Endothelial cell of umbilical vein (primary cell): Measurements from ENCODE around the gene UPF2. TPM values are rescaled to one million over a fixed set of nuclear protein-coding genes. Genes with fewer than 3 reads are reported as not detected.

Source experiments
- BruUV-seq: library from RNA; stranded (reverse); fragments of 400-500 nt; replicated peaks from 2 replicates; lab custom pipeline; 2021; lab: Mats Ljungman, UMichigan
- CTCF ChIA-PET: fragments of 300-600, 350-600 bp; sonication (Branson Sonifier 250); formaldehyde crosslinking; loops from one replicate; lab custom pipeline; 2021; ENCODE audit warnings: antibody characterized with exemption, inconsistent platforms; lab: Charles Lee
- POLR2A ChIA-PET: fragments of 300-600, 350-600 bp; sonication (Branson Sonifier 250); formaldehyde crosslinking; loops from one replicate; lab custom pipeline; 2021; ENCODE audit warnings: antibody characterized with exemption, inconsistent platforms; lab: Charles Lee
- DNase-seq: peaks from one replicate; pipeline ENCODE4 v3.0.0-alpha.2; 2011; ENCODE audit warnings: low read depth, low spot score
- FAIRE-seq: peaks from 2 replicates; lab custom pipeline; 2011; peaks lifted over from hg19 to GRCh38; lab: Jason Lieb, UNC
- H2AFZ ChIP-seq: 2 replicates; pipeline ENCODE4 v1.6.0; 2012; ENCODE audit warnings: low read depth, low read length, control low read depth, inconsistent platforms
- H3K27ac ChIP-seq: 2 replicates; pipeline ENCODE4 v1.5.1; 2011; ENCODE audit warnings: low read depth, mild to moderate bottlenecking, control low read depth, low read length, moderate library complexity; ENCODE audit not compliant: insufficient read depth
- H3K27me3 ChIP-seq, 2 experiments: 2 replicates each; pipeline versions ENCODE4 v1.6.0 to v1.6.1; 2011; ENCODE audit warnings: low read length in 2 of 2, mixed read lengths in 1 of 2; ENCODE audit not compliant: control insufficient read depth in 2 of 2, insufficient read depth in 2 of 2
- H3K36me3 ChIP-seq, 2 experiments: 2 replicates in 1 of 2; 3 replicates in 1 of 2; pipeline ENCODE4 v1.5.1; 2011; ENCODE audit warnings: low read length in 2 of 2, mild to moderate bottlenecking in 1 of 2, moderate library complexity in 1 of 2; ENCODE audit not compliant: control insufficient read depth in 2 of 2, insufficient read depth in 2 of 2; ENCODE audit errors: extremely low read depth in 1 of 2
- H3K4me1 ChIP-seq: 3 replicates; pipeline ENCODE4 v1.5.1; 2011; ENCODE audit warnings: mild to moderate bottlenecking, low read length; ENCODE audit not compliant: control insufficient read depth, insufficient read depth; ENCODE audit errors: extremely low read depth
- H3K4me2 ChIP-seq: 2 replicates; pipeline ENCODE4 v1.6.1; 2011; ENCODE audit warnings: low read length, control low read depth, mixed read lengths; ENCODE audit not compliant: insufficient read depth
- H3K4me3 ChIP-seq, 3 experiments: fragments of 200-600 bp in 1 of 3; sonication (generic), shearing (Covaris generic) in 1 of 3; replicated peaks in 1 of 3; 2 replicates each; pipeline ENCODE4 v1.5.1; 2011 to 2016; ENCODE audit warnings: control low read depth in 3 of 3, low read length in 3 of 3, mild to moderate bottlenecking in 2 of 3, inconsistent platforms in 1 of 3, low read depth in 1 of 3, moderate library complexity in 1 of 3; ENCODE audit not compliant: insufficient read depth in 1 of 3
- H3K79me2 ChIP-seq: 2 replicates; pipeline ENCODE4 v1.6.0; 2012; ENCODE audit warnings: low read length, inconsistent platforms; ENCODE audit not compliant: control insufficient read depth, insufficient read depth
- H3K9ac ChIP-seq: replicated peaks from 2 replicates; pipeline ENCODE3; 2011; ENCODE audit warnings: low read length, control low read depth; ENCODE audit not compliant: insufficient read depth; ENCODE audit errors: extremely low read depth
- H3K9me1 ChIP-seq: replicated peaks from 3 replicates; pipeline ENCODE4 v1.6.0; 2011; ENCODE audit warnings: mild to moderate bottlenecking, low read length; ENCODE audit not compliant: control insufficient read depth, insufficient read depth; ENCODE audit errors: extremely low read depth
- H3K9me3 ChIP-seq: replicated peaks from 2 replicates; pipeline ENCODE4 v1.5.1; 2012; ENCODE audit warnings: low read length, inconsistent platforms; ENCODE audit not compliant: control insufficient read depth, insufficient read depth
- H4K20me1 ChIP-seq: replicated peaks from 2 replicates; pipeline ENCODE3; 2011; ENCODE audit warnings: mild to moderate bottlenecking, low read length; ENCODE audit not compliant: control insufficient read depth, insufficient read depth; ENCODE audit errors: extremely low read depth
- EZH2 ChIP-seq: IDR thresholded peaks from 2 replicates; pipeline ENCODE4 v1.6.1; 2012; ENCODE audit warnings: borderline replicate concordance, low read depth, mild to moderate bottlenecking, moderate library complexity, low read length, inconsistent platforms; ENCODE audit not compliant: severe bottlenecking
- FOS ChIP-seq: IDR thresholded peaks from 2 replicates; pipeline ENCODE4 v1.6.1; 2011; ENCODE audit warnings: mild to moderate bottlenecking, low read length, moderate library complexity, borderline replicate concordance; ENCODE audit not compliant: insufficient read depth
- GATA2 ChIP-seq: IDR thresholded peaks from 2 replicates; pipeline ENCODE4 v1.7.0; 2011; ENCODE audit warnings: low read depth, mild to moderate bottlenecking, moderate library complexity, mixed read lengths, low read length; ENCODE audit not compliant: insufficient read length, insufficient read depth
- JUN ChIP-seq: IDR thresholded peaks from 2 replicates; pipeline ENCODE4 v1.6.1; 2011; ENCODE audit warnings: borderline replicate concordance, low read depth; ENCODE audit not compliant: insufficient read length, insufficient read depth
- MAX ChIP-seq: IDR thresholded peaks from 2 replicates; pipeline ENCODE4 v1.6.1; 2011; ENCODE audit not compliant: insufficient read depth, insufficient read length
- MYC ChIP-seq: IDR thresholded peaks from one replicate; pipeline ENCODE4 v1.6.1; 2011; ENCODE audit warnings: mild to moderate bottlenecking, low read depth, low read length
- POLR2A ChIP-seq: IDR thresholded peaks from 2 replicates; pipeline ENCODE4 v1.6.1; 2012; ENCODE audit warnings: low read depth, mild to moderate bottlenecking, control low read depth, low read length
- POLR2AphosphoS5 ChIP-seq: IDR thresholded peaks from 2 replicates; pipeline ENCODE4 v1.6.1; 2012; ENCODE audit warnings: low read depth, mild to moderate bottlenecking, control low read depth, low read length, moderate library complexity; ENCODE audit not compliant: insufficient read depth
- dilution Hi-C: fragments of 300-500 bp; cut with MboI; formaldehyde crosslinking; loops from one replicate; pipeline ENCODE4 v1.15.0; 2019; ENCODE audit warnings: low sequenced_read_pairs; ENCODE audit not compliant: extremely low pct_ligation_motif_present
- intact Hi-C: fragments of 100-400 bp; cut with micrococcal nuclease; formaldehyde crosslinking; loops from one replicate; pipeline ENCODE4 v1.10.0; 2022
- polyA plus RNA-seq, 4 experiments: library from polyadenylated mRNA; depleted of rRNA in 3 of 4; stranded (reverse) in 3 of 4; unstranded in 1 of 4; fragments of >200 nt; gene quantifications; 2 replicates each; pipeline versions ENCODE4 v1.2.1 to v1.2.3, GENCODE V29; 2011 to 2012; ENCODE audit warnings: missing spikeins in 1 of 4
- total RNA-seq: library from RNA; stranded (reverse); gene quantifications from 2 replicates; pipeline ENCODE4 v1.2.3, GENCODE V29; 2021
- TF ChIP-seq, protein P1 (sequence below), 2 donors: IDR thresholded peaks; 1 replicate in 1 of 2; 2 replicates in 1 of 2; pipeline ENCODE4 v1.5.1; 2011; ENCODE audit warnings: low read length in 2 of 2, mild to moderate bottlenecking in 2 of 2, moderate library complexity in 2 of 2, control low read depth in 1 of 2, inconsistent platforms in 1 of 2, low read depth in 1 of 2; ENCODE audit not compliant: insufficient read depth in 1 of 2; ENCODE audit errors: extremely low read depth in 1 of 2

The UPF2 gene
- total and polyA plus RNA-seq, 2 donors (not counting 3 experiments of a cell fraction or from before 2014, with no cell fraction given) = 4.8 to 27.7 TPM

DNA sequence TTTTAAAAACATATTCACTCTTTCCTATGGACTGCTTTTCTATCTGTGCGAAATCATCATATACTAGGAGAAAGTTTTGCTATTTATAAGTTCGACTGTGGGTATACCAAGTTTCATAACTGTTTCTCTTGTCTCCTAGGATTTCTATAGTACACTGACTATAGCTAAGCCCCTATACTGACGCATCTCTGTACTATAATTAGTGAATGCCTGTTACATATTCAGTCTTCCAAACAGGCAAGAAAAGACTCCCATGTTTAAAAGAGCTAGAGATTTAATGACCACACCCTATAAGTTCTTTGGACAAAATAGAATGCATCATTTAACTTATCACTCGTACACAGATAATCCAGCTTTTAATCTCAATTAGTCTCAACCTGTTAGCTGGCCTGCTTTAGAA lies 80.8 kb downstream of the UPF2 start:
- TF ChIP-seq, protein P1, sequence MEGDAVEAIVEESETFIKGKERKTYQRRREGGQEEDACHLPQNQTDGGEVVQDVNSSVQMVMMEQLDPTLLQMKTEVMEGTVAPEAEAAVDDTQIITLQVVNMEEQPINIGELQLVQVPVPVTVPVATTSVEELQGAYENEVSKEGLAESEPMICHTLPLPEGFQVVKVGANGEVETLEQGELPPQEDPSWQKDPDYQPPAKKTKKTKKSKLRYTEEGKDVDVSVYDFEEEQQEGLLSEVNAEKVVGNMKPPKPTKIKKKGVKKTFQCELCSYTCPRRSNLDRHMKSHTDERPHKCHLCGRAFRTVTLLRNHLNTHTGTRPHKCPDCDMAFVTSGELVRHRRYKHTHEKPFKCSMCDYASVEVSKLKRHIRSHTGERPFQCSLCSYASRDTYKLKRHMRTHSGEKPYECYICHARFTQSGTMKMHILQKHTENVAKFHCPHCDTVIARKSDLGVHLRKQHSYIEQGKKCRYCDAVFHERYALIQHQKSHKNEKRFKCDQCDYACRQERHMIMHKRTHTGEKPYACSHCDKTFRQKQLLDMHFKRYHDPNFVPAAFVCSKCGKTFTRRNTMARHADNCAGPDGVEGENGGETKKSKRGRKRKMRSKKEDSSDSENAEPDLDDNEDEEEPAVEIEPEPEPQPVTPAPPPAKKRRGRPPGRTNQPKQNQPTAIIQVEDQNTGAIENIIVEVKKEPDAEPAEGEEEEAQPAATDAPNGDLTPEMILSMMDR (IDR thresholded peaks at IDR 0.05; ENCODE audit: extremely low read depth in 1 of 2, insufficient read depth in 1 of 2, low read depth in 1 of 2, low read length in 2 of 2) = no peak
- TF ChIP-seq FOS (no peak), JUN (no peak), POLR2A (no peak), MYC (no peak)
- BruUV-seq = no TSS peak
- no peak overlapping the region for H3K9ac ChIP-seq
- H2AFZ ChIP-seq = no peak overlapping the region
- H3K79me2 ChIP-seq = no peaks in the 10 kb centered on the region
- H3K27ac ChIP-seq = no peak overlapping the region
- no peak overlapping the region for H3K4me2 ChIP-seq
- no peaks in the 10 kb centered on the region for H3K4me1 ChIP-seq
- intact Hi-C loops (no loop called here), dilution Hi-C loops (no loop called here)
- POLR2A ChIA-PET = no interaction called here
- CTCF ChIA-PET = interaction anchor here (1.4 kb wide), 1 partner anchor 179 kb away, joined by 4 read pairs; no protein-coding TSS in a partner anchor
- no peak overlapping the region for H3K4me3 ChIP-seq
- no peaks in the 10 kb centered on the region for H3K27me3 ChIP-seq
- FAIRE-seq (no peak), DNase-seq (no peak)
- no peaks in the 10 kb centered on the region for H3K9me3 ChIP-seq
- H3K9me1 ChIP-seq = no peaks in the 10 kb centered on the region
- H4K20me1 ChIP-seq = no peaks in the 10 kb centered on the region
- H3K36me3 ChIP-seq = peaks cover 4 to 14% of the 10 kb centered on the region in 2 experiments

GRCh38 chr10:11959966-11960365 lies 82.6 kb downstream of the UPF2 start:
- Histone ChIP-seq H3K27me3 (no peaks in the 10 kb centered on the region), H4K20me1 (no peaks in the 10 kb centered on the region), H3K4me1 (no peaks in the 10 kb centered on the region), H3K9ac (no peak overlapping the region), H3K27ac (no peak overlapping the region), H3K36me3 (peaks cover 4 to 22% of the 10 kb centered on the region in 2 experiments), H3K79me2 (no peaks in the 10 kb centered on the region), H3K9me3 (no peaks in the 10 kb centered on the region), H3K9me1 (no peaks in the 10 kb centered on the region), H3K4me3 (no peak overlapping the region), H2AFZ (no peak overlapping the region), H3K4me2 (no peak overlapping the region)
- no TSS peak for BruUV-seq
- POLR2A ChIA-PET = no interaction called here
- dilution Hi-C loops (no loop called here), intact Hi-C loops (no loop called here)
- TF ChIP-seq FOS (no peak), EZH2 (no peak), POLR2AphosphoS5 (no peak), JUN (no peak), GATA2 (no peak), POLR2A (no peak), MYC (no peak), MAX (no peak)
- TF ChIP-seq, protein P1 (IDR thresholded peaks at IDR 0.05; ENCODE audit: extremely low read depth in 1 of 2, insufficient read depth in 1 of 2, low read depth in 1 of 2, low read length in 2 of 2) = no peak
- CTCF ChIA-PET = interaction anchor here (1.0 to 3.5 kb wide), 3 partner anchors 26 to 177 kb away, joined by 3 to 10 read pairs (median 3); no protein-coding TSS in a partner anchor
- DNase-seq (no peak), FAIRE-seq (no peak)
